Activated T-helper 1 cell treated with anti-CD3 and anti-CD28 coated beads, Interleukin-12 subunit alpha, Interleukin-12 subunit beta, Interleukin-2, Interleukin-4 antibody, amounts not matched to agents 30 ng/mL and 10 ng/mL and 1 ng/mL, durations not matched to agents 14 hours and 24 hours and 36 hours (primary cell): ENCODE results near the gene JARID2. TPM values are rescaled to one million over a fixed set of nuclear protein-coding genes. Genes with fewer than 3 reads are reported as not detected.

ENCODE experiments used
- DNase-seq: peaks from one replicate; pipeline ENCODE4 v3.0.0; 2021; ENCODE audit warnings: low spot score
- H3K27ac Mint-ChIP-seq: one replicate; pipeline ENCODE4 v1.8.0; 2021; ENCODE audit warnings: mild to moderate bottlenecking, mixed read lengths
- H3K27me3 Mint-ChIP-seq: one replicate; pipeline ENCODE4 v1.8.0; 2022; ENCODE audit warnings: mild to moderate bottlenecking, moderate library complexity, mixed read lengths; ENCODE audit not compliant: insufficient read depth
- H3K36me3 Mint-ChIP-seq: one replicate; pipeline ENCODE4 v1.8.0; 2021; ENCODE audit warnings: low read depth, mixed read lengths
- H3K4me1 Mint-ChIP-seq: one replicate; pipeline ENCODE4 v1.8.0; 2021; ENCODE audit warnings: low read depth, mixed read lengths
- H3K4me3 Mint-ChIP-seq: one replicate; pipeline ENCODE4 v1.8.0; 2021; ENCODE audit warnings: mild to moderate bottlenecking, moderate library complexity, mixed read lengths
- H3K9me3 Mint-ChIP-seq: one replicate; pipeline ENCODE4 v1.8.0; 2021; ENCODE audit warnings: mixed read lengths
- intact Hi-C: fragments of 100-400 bp; cut with micrococcal nuclease; formaldehyde crosslinking; loops from one replicate; pipeline ENCODE4 v1.15.1; 2024
- total RNA-seq: library from RNA; stranded (reverse); gene quantifications from 2 replicates; pipeline ENCODE4 v1.2.3, GENCODE V29; 2022

The JARID2 gene
- total RNA-seq, 1 donor from 2014 or later = 60.5 TPM

DNA sequence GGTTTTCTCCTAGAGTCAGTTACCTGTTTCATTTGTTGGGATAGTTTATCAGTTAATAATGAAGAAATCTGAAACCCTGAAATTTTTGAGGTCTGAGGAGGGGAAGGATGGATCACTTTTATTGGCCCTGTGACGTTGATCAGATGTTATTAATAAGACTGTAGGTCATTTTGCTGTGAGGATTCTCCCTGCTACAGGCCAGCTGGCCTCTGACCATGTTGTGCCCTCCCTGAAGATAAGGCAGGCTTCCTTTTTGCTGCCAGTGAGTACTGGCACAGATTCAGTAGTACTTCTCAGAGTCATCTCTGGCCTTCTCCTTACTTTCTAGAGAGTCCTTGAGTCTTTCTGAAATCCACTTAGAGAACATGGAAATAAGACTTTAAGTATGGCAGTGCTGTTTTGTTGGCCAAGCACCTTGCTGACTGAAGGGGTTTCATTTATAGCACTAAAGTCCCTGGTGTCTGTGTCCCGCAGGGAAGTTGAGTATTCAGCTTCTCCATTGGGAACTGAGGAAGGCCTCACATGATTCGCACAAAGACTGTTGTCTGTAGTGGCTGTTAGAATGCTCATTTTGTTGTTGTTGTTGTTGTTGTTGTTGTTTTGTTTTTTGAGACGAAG lies 214.3 kb downstream of the JARID2 start:
- Mint-ChIP-seq H3K9me3 (no peaks in the 10 kb centered on the region), H3K4me1 (peaks cover 67% of the 10 kb centered on the region), H3K4me3 (no peak overlapping the region), H3K36me3 (peaks cover 26% of the 10 kb centered on the region), H3K27me3 (no peaks in the 10 kb centered on the region), H3K27ac (no peak overlapping the region)
- DNase-seq = no peak
- intact Hi-C loops = no loop called here

DNA sequence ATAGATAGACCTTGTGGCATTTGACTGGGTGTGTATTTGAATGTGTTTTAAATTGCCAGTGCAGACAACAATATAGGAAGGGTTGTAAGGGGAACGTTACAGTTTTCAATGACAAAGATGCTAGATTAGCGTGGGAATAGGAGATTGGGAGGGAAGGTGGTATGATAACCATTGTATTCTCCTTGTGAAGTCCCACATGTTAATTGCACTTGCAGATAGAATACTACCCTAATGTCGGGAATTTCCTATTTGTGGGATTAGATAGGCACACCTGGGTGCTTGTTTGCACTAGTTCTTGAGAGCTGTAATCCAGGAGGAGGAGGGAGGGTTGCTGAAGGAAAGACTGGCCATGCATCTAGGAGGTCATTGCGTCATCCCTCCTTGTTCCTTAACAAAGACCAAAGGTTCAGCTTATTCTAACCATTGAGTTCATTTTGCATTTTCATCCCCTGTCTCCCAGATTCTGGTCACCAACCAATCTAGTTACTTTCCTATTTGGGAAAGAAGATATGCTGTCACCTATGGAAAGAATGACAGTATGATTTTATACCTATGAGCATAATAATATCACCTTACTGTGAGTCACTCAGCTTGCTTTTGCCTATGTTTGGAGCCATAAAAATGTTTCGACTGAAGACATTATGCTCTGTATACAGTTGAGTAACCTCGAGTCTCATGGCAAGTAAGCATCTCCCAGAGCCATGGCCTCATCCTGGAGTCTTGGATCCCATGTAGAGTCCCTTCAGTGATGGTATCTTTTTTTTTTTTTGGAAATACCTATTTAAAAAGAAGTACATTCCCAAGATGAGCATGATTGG lies 215.5 kb downstream of the JARID2 start:
- Mint-ChIP-seq H3K9me3 (no peaks in the 10 kb centered on the region), H3K27me3 (no peaks in the 10 kb centered on the region)

DNA sequence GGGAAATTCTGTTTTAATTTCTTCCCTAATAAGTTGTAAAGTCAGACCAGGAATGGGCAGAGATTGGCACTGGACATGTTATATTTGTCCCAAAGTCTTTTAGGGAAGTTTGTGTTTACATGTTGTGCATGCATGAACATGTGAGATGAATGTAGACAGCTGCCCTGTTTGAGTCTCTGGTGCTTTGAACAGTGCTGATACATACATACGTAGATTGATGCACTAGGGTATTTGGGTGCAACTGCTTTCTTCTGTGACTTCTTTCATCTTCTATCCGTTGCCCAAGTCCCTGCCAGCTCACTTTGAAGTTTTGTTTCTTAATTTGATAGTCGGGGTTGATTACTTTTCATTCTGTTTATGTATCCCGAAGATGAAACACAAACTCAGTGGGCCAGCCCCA lies 216.4 kb downstream of the JARID2 start:
- intact Hi-C loops = no loop called here
- H3K27ac Mint-ChIP-seq = no peak overlapping the region
- H3K9me3 Mint-ChIP-seq = no peaks in the 10 kb centered on the region
- H3K36me3 Mint-ChIP-seq = peaks cover 25% of the 10 kb centered on the region
- H3K4me1 Mint-ChIP-seq = peaks cover 71% of the 10 kb centered on the region
- H3K4me3 Mint-ChIP-seq = no peak overlapping the region
- DNase-seq = no peak
- H3K27me3 Mint-ChIP-seq = no peaks in the 10 kb centered on the region

More for the DNA sequence above, 215.5 kb downstream of the JARID2 start:
- intact Hi-C loops = no loop called here
- H3K4me1 Mint-ChIP-seq = peaks cover 70% of the 10 kb centered on the region
- H3K4me3 Mint-ChIP-seq = no peak overlapping the region
- no peak for DNase-seq
- H3K36me3 Mint-ChIP-seq = peaks cover 27% of the 10 kb centered on the region
- H3K27ac Mint-ChIP-seq = no peak overlapping the region

DNA sequence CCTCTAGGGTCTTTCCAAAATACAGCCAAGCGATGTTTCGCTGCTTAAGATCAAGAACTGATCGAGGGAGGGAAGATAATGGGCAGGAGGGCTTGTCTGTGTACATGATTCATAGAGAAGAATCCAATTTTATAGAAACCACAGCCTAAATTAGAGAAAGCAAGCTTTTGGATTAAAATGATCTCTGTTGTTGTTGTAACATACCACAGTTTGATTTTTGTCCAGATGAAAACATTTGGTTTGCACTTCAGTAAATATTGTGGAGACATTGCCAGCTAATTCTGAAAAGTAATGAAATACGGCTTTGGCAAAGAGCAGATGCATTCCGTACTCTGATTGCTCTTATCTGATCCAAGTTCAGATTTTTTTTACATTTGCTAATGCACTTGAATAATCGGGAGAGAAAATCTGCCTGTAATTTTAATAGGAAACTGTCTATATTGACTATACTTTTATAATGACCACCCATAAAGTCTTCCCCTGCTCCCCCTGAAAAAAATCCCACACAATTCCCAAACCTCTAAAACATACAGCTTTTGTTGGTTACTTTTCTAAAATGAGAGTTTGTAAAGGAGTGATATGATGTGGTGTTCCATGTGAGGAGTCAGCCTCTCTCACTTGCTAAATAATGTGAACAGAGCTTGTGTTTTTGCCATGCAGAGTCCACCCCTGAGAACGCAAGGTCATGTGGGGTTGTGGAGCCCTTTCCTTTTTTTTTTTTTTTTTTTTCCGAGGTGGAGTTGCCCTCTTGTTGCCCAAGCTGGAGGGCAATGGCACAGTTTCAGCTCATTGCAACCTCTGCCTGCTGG lies 217.1 kb downstream of the JARID2 start:
- no peak overlapping the region for H3K27ac Mint-ChIP-seq
- intact Hi-C loops = no loop called here

DNA sequence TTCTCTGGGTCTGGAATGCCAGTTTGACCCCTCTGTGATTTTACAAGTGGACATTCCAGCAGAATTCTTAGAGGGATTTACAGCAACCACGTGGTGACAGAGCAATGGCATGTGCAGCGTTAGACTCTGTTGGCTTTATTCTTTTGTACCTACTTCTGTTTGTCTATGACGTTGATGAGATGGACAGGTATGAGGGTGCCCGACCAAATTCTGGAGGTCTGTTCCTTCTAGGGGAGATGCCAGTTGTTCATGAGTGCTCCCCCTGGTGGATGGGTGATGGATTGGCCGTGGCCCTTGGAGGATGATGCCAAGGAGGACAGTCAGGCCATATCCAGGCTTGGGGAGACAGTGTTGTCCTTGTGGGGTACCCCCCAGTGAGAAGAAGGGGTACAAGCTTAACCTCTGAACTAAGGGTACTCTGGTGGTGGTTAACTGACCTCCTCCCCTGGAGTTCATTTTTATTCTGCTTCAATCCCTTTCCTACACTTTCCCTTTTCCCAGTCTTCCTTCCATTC lies 218.4 kb downstream of the JARID2 start:
- DNase-seq = peak; percentile 38
- no peak overlapping the region for H3K4me3 Mint-ChIP-seq
- H3K27ac Mint-ChIP-seq = peak overlapping the region; percentile 6
- no peaks in the 10 kb centered on the region for H3K27me3 Mint-ChIP-seq
- intact Hi-C loops = no loop called here
- peaks cover 33% of the 10 kb centered on the region for H3K36me3 Mint-ChIP-seq
- no peaks in the 10 kb centered on the region for H3K9me3 Mint-ChIP-seq
- peaks cover 66% of the 10 kb centered on the region for H3K4me1 Mint-ChIP-seq

More for the DNA sequence above, 217.1 kb downstream of the JARID2 start:
- no peak overlapping the region for H3K4me3 Mint-ChIP-seq
- H3K4me1 Mint-ChIP-seq = peaks cover 68% of the 10 kb centered on the region
- DNase-seq = no peak
- peaks cover 25% of the 10 kb centered on the region for H3K36me3 Mint-ChIP-seq
- no peaks in the 10 kb centered on the region for H3K27me3 Mint-ChIP-seq
- no peaks in the 10 kb centered on the region for H3K9me3 Mint-ChIP-seq

DNA sequence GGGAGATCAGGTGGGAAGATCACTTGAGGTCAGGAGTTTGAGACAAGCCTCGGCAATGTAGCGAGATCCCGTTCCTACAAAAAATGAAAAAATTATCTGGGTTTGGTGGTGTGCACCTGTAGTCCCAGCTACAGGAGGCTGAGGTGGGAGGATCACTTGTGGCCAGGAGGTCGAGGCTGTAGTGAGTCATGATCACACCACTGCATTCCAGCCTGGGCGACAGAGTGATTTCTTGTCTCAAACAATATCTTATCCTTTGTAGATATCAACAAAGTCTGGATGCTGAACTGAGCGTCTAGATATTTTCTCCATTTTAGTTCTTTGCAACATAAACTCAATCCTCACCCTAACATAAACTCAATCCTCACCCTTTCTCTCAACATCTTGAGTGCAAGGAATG lies 219.3 kb downstream of the JARID2 start:
- DNase-seq = no peak
- Mint-ChIP-seq H3K27ac (no peak overlapping the region), H3K27me3 (no peaks in the 10 kb centered on the region), H3K9me3 (no peaks in the 10 kb centered on the region), H3K4me1 (peaks cover 57% of the 10 kb centered on the region), H3K36me3 (peaks cover 28% of the 10 kb centered on the region), H3K4me3 (no peak overlapping the region)
- intact Hi-C loops = no loop called here

DNA sequence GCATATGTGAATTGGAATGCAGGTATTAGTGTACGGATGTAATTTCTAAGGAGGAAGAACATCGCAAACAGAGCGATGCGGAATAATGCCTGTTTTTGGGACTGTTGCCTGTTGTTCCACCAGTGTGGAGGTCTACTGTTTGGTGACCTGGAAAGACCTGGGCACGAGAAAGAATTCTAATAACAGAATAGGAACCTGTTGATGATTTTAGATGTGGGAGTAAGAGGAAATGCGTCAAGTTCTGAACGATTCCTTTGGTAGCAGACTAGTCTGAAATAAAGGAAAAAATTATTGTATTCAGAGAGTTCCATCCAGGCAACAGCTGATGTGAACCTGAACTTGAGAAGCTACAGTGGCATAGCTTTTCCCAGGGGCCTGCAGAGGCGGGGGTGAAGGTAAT lies 224.9 kb downstream of the JARID2 start:
- Mint-ChIP-seq H3K27me3 (no peaks in the 10 kb centered on the region), H3K36me3 (peaks cover 41% of the 10 kb centered on the region), H3K4me1 (peaks cover 19% of the 10 kb centered on the region), H3K27ac (no peak overlapping the region), H3K9me3 (no peaks in the 10 kb centered on the region), H3K4me3 (no peak overlapping the region)
- no peak for DNase-seq
- intact Hi-C loops = no loop called here

DNA sequence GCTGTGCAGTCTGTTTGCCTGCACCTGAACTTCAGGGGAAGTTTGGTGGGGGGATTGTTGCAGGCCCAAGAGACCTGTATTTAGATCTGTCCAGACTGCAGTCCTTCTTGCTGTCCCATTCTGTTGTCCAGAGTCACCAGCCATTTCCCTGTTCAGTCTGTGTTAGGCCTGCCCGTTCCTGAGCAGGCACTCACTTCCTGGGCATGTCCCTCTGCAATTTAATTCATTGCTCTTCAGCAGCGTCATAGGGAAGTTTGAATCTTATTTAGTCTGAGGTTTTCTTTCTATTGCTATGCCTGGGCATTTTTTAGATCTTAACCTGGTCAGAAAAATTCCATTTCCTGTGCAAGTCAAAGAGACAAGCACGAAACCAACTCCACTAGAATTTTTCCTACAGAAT lies 226.8 kb downstream of the JARID2 start:
- Mint-ChIP-seq H3K27ac (no peak overlapping the region), H3K36me3 (peaks cover 45% of the 10 kb centered on the region), H3K27me3 (no peaks in the 10 kb centered on the region)

DNA sequence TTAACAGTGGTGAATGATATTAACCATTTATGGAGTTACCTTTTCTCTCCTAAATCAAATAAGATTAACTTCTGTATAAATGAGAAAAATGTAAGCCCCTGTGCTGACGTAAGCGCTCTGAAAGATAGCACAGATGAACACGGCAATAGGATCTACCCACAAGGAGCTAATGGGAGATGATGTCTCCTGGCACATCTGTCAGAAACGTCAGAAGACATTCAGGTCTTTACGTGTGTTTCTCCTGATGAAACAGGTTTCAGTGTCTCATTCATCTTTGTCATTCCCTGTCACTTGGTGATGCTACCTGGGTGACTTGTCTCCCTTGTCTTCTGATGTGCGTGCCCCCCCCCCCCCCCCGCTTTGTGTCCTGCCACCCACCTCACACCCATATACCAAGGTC lies 227.3 kb downstream of the JARID2 start:
- no peak overlapping the region for H3K27ac Mint-ChIP-seq
- DNase-seq = no peak
- H3K4me3 Mint-ChIP-seq = no peak overlapping the region
- peaks cover 45% of the 10 kb centered on the region for H3K36me3 Mint-ChIP-seq
- intact Hi-C loops = no loop called here
- peaks cover 23% of the 10 kb centered on the region for H3K4me1 Mint-ChIP-seq
- no peaks in the 10 kb centered on the region for H3K9me3 Mint-ChIP-seq
- no peaks in the 10 kb centered on the region for H3K27me3 Mint-ChIP-seq

More for the DNA sequence above, 226.8 kb downstream of the JARID2 start:
- intact Hi-C loops = no loop called here
- H3K4me1 Mint-ChIP-seq = peaks cover 20% of the 10 kb centered on the region
- no peak overlapping the region for H3K4me3 Mint-ChIP-seq
- H3K9me3 Mint-ChIP-seq = no peaks in the 10 kb centered on the region
- no peak for DNase-seq

DNA sequence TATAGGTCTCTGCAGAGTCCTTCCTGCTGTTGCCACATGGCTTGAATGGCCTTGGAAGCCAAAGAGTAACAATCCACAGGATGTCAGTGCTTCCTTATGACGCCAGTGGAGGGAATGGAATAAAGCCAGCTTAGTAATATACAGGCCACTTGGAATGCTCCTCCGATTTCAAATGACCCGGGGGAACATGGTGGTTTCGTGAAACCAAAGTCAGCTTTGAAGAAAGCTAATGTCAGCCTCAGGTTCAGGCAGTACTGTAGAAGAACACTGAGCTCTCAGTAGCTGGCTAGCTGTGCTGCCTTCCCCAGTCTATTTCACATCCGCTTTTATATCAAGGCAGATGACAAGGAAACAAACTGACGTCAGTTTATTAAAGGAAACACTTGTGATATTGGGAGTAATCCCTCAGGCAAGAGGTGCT lies 227.9 kb downstream of the JARID2 start:
- Mint-ChIP-seq H3K27me3 (no peaks in the 10 kb centered on the region), H3K9me3 (no peaks in the 10 kb centered on the region), H3K27ac (no peak overlapping the region), H3K36me3 (peaks cover 39% of the 10 kb centered on the region), H3K4me1 (peaks cover 23% of the 10 kb centered on the region), H3K4me3 (no peak overlapping the region)
- intact Hi-C loops = no loop called here
- no peak for DNase-seq

DNA sequence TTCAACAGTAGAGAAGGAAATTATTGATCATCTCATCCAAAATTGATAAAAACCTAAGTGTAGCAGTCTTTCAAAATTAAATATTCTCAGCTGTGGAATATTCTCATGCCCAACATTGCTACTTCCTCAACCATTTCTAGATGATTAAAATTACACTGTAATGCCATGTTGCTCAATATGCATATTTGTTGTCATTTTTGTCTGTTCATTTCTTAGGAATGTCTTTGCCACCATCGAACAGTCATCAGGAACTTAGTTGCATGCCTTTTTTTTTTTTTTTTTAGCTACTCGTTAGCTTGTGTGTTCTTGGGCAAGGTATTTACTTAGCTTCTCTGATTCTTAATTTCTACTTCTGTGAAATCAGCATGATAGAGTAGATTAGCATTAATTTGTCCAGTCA lies 228.3 kb downstream of the JARID2 start:
- Mint-ChIP-seq H3K4me1 (peaks cover 23% of the 10 kb centered on the region), H3K27ac (peak overlapping the region; percentile 30), H3K4me3 (no peak overlapping the region), H3K9me3 (no peaks in the 10 kb centered on the region), H3K36me3 (peaks cover 39% of the 10 kb centered on the region), H3K27me3 (no peaks in the 10 kb centered on the region)
- DNase-seq = no peak
- intact Hi-C loops = no loop called here

DNA sequence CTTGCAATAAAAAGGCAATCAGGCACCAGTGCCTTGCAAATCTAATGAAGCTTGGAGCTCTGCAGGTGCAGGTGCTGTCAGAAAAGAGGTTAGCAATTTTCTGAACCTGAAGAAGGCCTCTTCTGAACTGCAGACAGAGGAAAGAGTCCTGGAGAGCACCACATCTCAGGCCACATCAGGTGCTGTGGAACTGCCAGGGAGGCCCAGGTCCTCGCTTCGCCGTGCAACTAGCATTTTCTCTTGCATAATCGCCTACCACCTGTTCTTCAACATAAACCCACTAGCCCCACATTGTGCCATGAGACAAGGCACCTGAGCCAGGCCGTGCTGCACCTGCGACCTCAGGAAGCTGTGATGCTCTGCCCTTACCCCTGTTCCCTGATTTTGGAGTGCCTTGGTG lies 229.4 kb downstream of the JARID2 start:
- intact Hi-C loops = no loop called here
- no peak overlapping the region for H3K27ac Mint-ChIP-seq

DNA sequence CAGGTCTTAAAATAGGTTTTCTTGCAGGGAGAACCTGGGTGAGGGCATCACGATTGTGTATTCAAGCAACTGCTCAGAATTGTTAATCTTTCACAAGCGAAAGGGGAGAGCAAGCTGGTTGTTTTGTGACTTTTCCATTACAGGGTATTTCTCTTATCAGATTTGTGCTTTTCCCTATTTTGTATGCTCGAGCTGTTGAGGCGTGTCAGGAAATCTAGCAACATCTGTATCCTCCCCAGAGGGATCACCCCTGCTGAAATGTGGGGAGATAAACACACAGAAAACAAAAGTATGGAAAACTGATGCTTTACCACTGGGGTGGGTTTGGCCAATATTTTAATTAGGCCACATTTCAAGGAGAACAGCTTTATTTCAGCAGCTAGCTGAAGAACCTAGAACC lies 230.0 kb downstream of the JARID2 start:
- peaks cover 35% of the 10 kb centered on the region for H3K4me1 Mint-ChIP-seq
- H3K27me3 Mint-ChIP-seq = no peaks in the 10 kb centered on the region
- H3K4me3 Mint-ChIP-seq = no peak overlapping the region
- intact Hi-C loops = no loop called here
- no peaks in the 10 kb centered on the region for H3K9me3 Mint-ChIP-seq
- H3K27ac Mint-ChIP-seq = no peak overlapping the region
- H3K36me3 Mint-ChIP-seq = peaks cover 45% of the 10 kb centered on the region
- no peak for DNase-seq

More for the DNA sequence above, 229.4 kb downstream of the JARID2 start:
- H3K9me3 Mint-ChIP-seq = no peaks in the 10 kb centered on the region
- DNase-seq = no peak
- H3K4me1 Mint-ChIP-seq = peaks cover 29% of the 10 kb centered on the region
- H3K27me3 Mint-ChIP-seq = no peaks in the 10 kb centered on the region
- no peak overlapping the region for H3K4me3 Mint-ChIP-seq
- H3K36me3 Mint-ChIP-seq = peaks cover 43% of the 10 kb centered on the region
